CD4-positive, alpha-beta memory T cell (primary cell): Measurements from ENCODE around the gene TIMM22. TPM values are rescaled to one million over a fixed set of nuclear protein-coding genes. Genes with fewer than 3 reads are reported as not detected.
A peak's percentile ranks its signal among the peaks of the same experiment; 100 is the strongest.

Source experiments
- CTCF ChIA-PET: fragments of 350-600 bp; sonication (Branson Sonifier 250); formaldehyde crosslinking; loops from one replicate; lab custom pipeline; 2021; ENCODE audit warnings: inconsistent platforms; ENCODE audit not compliant: partially characterized antibody; lab: Charles Lee
- POLR2A ChIA-PET: fragments of 350-600 bp; sonication (Branson Sonifier 250); formaldehyde crosslinking; loops from one replicate; lab custom pipeline; 2021; ENCODE audit not compliant: partially characterized antibody; lab: Charles Lee
- DNase-seq, 5 donors: peaks; one replicate each; pipeline versions ENCODE4 v3.0.0 to v3.0.0-alpha.2; 2020 to 2022; ENCODE audit warnings: mixed read lengths in 1 of 5
- H3K27ac ChIP-seq: one replicate; pipeline ENCODE4 v1.7.0; 2013; ENCODE audit warnings: low read depth, low read length
- H3K27me3 ChIP-seq: 2 replicates; pipeline ENCODE4 v1.7.0; 2013; ENCODE audit warnings: mild to moderate bottlenecking, low read length, moderate library complexity; ENCODE audit not compliant: insufficient read depth
- H3K36me3 ChIP-seq: 2 replicates; pipeline ENCODE4 v1.7.0; 2013; ENCODE audit warnings: mild to moderate bottlenecking, low read length, moderate library complexity; ENCODE audit not compliant: insufficient read depth
- H3K4me1 ChIP-seq: 2 replicates; pipeline ENCODE4 v1.7.0; 2013; ENCODE audit warnings: mild to moderate bottlenecking, low read length, moderate library complexity; ENCODE audit not compliant: insufficient read depth
- H3K4me3 ChIP-seq, 2 donors: one replicate each; pipeline ENCODE4 v1.7.0; 2013; ENCODE audit warnings: low read length in 2 of 2, mild to moderate bottlenecking in 1 of 2
- H3K9me3 ChIP-seq, 2 donors: one replicate each; pipeline ENCODE4 v1.7.0; 2013; ENCODE audit warnings: low read length in 2 of 2, control low read depth in 1 of 2; ENCODE audit not compliant: control insufficient read depth in 1 of 2
- H3K27ac Mint-ChIP-seq, 7 donors: one replicate each; pipeline ENCODE4 v1.8.0; 2020 to 2021; ENCODE audit warnings: mixed read lengths in 7 of 7, mild to moderate bottlenecking in 6 of 7, inconsistent platforms in 3 of 7, moderate library complexity in 3 of 7
- H3K27me3 Mint-ChIP-seq, 2 donors: one replicate each; pipeline ENCODE4 v1.8.0; 2020 to 2021; ENCODE audit warnings: mixed read lengths in 2 of 2
- H3K36me3 Mint-ChIP-seq, 2 donors: one replicate each; pipeline ENCODE4 v1.8.0; 2020 to 2021; ENCODE audit warnings: mixed read lengths in 2 of 2, inconsistent platforms in 1 of 2, mild to moderate bottlenecking in 1 of 2
- H3K4me1 Mint-ChIP-seq, 4 donors: one replicate each; pipeline ENCODE4 v1.8.0; 2020 to 2021; ENCODE audit warnings: mixed read lengths in 4 of 4, mild to moderate bottlenecking in 1 of 4
- H3K4me3 Mint-ChIP-seq, 8 donors: one replicate each; pipeline ENCODE4 v1.8.0; 2020 to 2021; ENCODE audit warnings: mixed read lengths in 8 of 8, mild to moderate bottlenecking in 7 of 8, moderate library complexity in 6 of 8, inconsistent platforms in 3 of 8
- H3K9me3 Mint-ChIP-seq, 8 donors: one replicate each; pipeline ENCODE4 v1.8.0; 2020 to 2021; ENCODE audit warnings: mixed read lengths in 8 of 8, mild to moderate bottlenecking in 5 of 8, inconsistent platforms in 3 of 8, moderate library complexity in 1 of 8
- intact Hi-C: fragments of 100-400 bp; cut with micrococcal nuclease; formaldehyde crosslinking; loops from one replicate; pipeline ENCODE4 v1.15.1; 2023
- polyA plus RNA-seq, 2 donors: library from polyadenylated mRNA; unstranded; fragments of 300-500 nt; fragmentation: Illumina TruSeq; gene quantifications; one replicate each; pipeline ENCODE4 v1.2.3, GENCODE V29; 2021
- total RNA-seq, 2 experiments: library from RNA; stranded (reverse); gene quantifications; one replicate each; pipeline ENCODE4 v1.2.3, GENCODE V29; 2021

The TIMM22 gene
- total and polyA plus RNA-seq, 4 experiments from 2014 or later, result 12.3 to 26.3 (median 18.1) TPM

- Histone ChIP-seq H3K27ac (no peak overlapping the region), H3K9me3 (no peaks in the 10 kb centered on the region), H3K4me3 (no peak overlapping the region), H3K4me1 (no peaks in the 10 kb centered on the region), H3K36me3 (peaks cover 6% of the 10 kb centered on the region), H3K27me3 (no peaks in the 10 kb centered on the region)
- Mint-ChIP-seq H3K27ac (no peak overlapping the region), H3K4me3 (no peak overlapping the region), H3K9me3 (no peaks in the 10 kb centered on the region), H3K4me1 (no peaks in the 10 kb centered on the region), H3K36me3 (peaks cover 5 to 11% of the 10 kb centered on the region in 2 donors), H3K27me3 (no peaks in the 10 kb centered on the region)
- ChIA-PET CTCF (no interaction called here), POLR2A (no interaction called here)
- no peak for DNase-seq
- intact Hi-C loops, result no loop called here
Measured at GRCh38 chr17:1029922-1030644, 33.2 kb downstream of the TIMM22 start.

- intact Hi-C loops, result no loop called here
- Mint-ChIP-seq H3K9me3 (no peaks in the 10 kb centered on the region), H3K27ac (no peak overlapping the region), H3K4me1 (no peaks in the 10 kb centered on the region), H3K36me3 (peaks cover 0 to 9% of the 10 kb centered on the region in 2 donors), H3K4me3 (no peak overlapping the region), H3K27me3 (no peaks in the 10 kb centered on the region)
- ChIA-PET POLR2A (no interaction called here), CTCF (no interaction called here)
- Histone ChIP-seq H3K4me1 (no peaks in the 10 kb centered on the region), H3K27me3 (no peaks in the 10 kb centered on the region), H3K36me3 (peaks cover 6% of the 10 kb centered on the region), H3K9me3 (no peaks in the 10 kb centered on the region), H3K27ac (no peak overlapping the region), H3K4me3 (no peak overlapping the region)
- DNase-seq, result no peak
Measured at GRCh38 chr17:1030684-1031532, 34.0 kb downstream of the TIMM22 start.

- Histone ChIP-seq H3K9me3 (no peaks in the 10 kb centered on the region), H3K36me3 (peaks cover 6% of the 10 kb centered on the region), H3K27ac (no peak overlapping the region), H3K4me3 (no peak overlapping the region), H3K4me1 (no peaks in the 10 kb centered on the region), H3K27me3 (no peaks in the 10 kb centered on the region)
- Mint-ChIP-seq H3K27ac (no peak overlapping the region), H3K27me3 (no peaks in the 10 kb centered on the region), H3K4me1 (no peaks in the 10 kb centered on the region), H3K36me3 (peaks cover 0 to 9% of the 10 kb centered on the region in 2 donors), H3K9me3 (no peaks in the 10 kb centered on the region), H3K4me3 (no peak overlapping the region)
- ChIA-PET POLR2A (no interaction called here), CTCF (no interaction called here)
- intact Hi-C loops, result no loop called here
- no peak for DNase-seq
Measured at GRCh38 chr17:1031711-1032110, 34.8 kb downstream of the TIMM22 start.

- Histone ChIP-seq H3K9me3 (no peaks in the 10 kb centered on the region), H3K4me3 (no peak overlapping the region), H3K4me1 (no peaks in the 10 kb centered on the region), H3K27me3 (no peaks in the 10 kb centered on the region), H3K27ac (no peak overlapping the region), H3K36me3 (peaks cover 6% of the 10 kb centered on the region)
- H3K4me1 Mint-ChIP-seq, result no peaks in the 10 kb centered on the region
- no peak for DNase-seq
- H3K9me3 Mint-ChIP-seq, result no peaks in the 10 kb centered on the region
- intact Hi-C loops, result no loop called here
- ChIA-PET POLR2A (no interaction called here), CTCF (no interaction called here)
- peak overlapping the region in 1 of 7 donors; percentile 48 for H3K27ac Mint-ChIP-seq
- no peaks in the 10 kb centered on the region for H3K27me3 Mint-ChIP-seq
- H3K36me3 Mint-ChIP-seq, result peaks cover 0 to 9% of the 10 kb centered on the region in 2 donors
- H3K4me3 Mint-ChIP-seq, result no peak overlapping the region
Measured at GRCh38 chr17:1032391-1032790, 35.5 kb downstream of the TIMM22 start.

- CTCF ChIA-PET, result interaction anchor here (1.3 kb wide), 1 partner anchor 23 kb away, joined by 4 read pairs; no protein-coding TSS in a partner anchor
- Mint-ChIP-seq H3K4me1 (no peaks in the 10 kb centered on the region), H3K9me3 (no peaks in the 10 kb centered on the region), H3K4me3 (no peak overlapping the region), H3K27ac (peak overlapping the region in 2 of 7 donors; percentile 24 to 65), H3K36me3 (peaks cover 0 to 7% of the 10 kb centered on the region in 2 donors), H3K27me3 (no peaks in the 10 kb centered on the region)
- Histone ChIP-seq H3K4me1 (no peaks in the 10 kb centered on the region), H3K36me3 (peaks cover 6% of the 10 kb centered on the region), H3K27ac (no peak overlapping the region), H3K4me3 (no peak overlapping the region), H3K27me3 (no peaks in the 10 kb centered on the region), H3K9me3 (no peaks in the 10 kb centered on the region)
- intact Hi-C loops, result no loop called here
- no peak for DNase-seq
- POLR2A ChIA-PET, result no interaction called here
Measured at GRCh38 chr17:1033503-1033902, 36.6 kb downstream of the TIMM22 start.

- CTCF ChIA-PET, result no interaction called here
- peaks cover 6% of the 10 kb centered on the region for H3K36me3 ChIP-seq
- intact Hi-C loops, result no loop called here
- no peaks in the 10 kb centered on the region for H3K27me3 ChIP-seq
- H3K4me1 Mint-ChIP-seq, result no peaks in the 10 kb centered on the region
- peak overlapping the region in 2 of 7 donors; percentile 12 to 43 for H3K27ac Mint-ChIP-seq
- no peak overlapping the region for H3K4me3 Mint-ChIP-seq
- H3K27me3 Mint-ChIP-seq, result no peaks in the 10 kb centered on the region
- peaks cover 0 to 7% of the 10 kb centered on the region in 2 donors for H3K36me3 Mint-ChIP-seq
- H3K27ac ChIP-seq, result no peak overlapping the region
- H3K4me1 ChIP-seq, result no peaks in the 10 kb centered on the region
- no peaks in the 10 kb centered on the region for H3K9me3 Mint-ChIP-seq
- POLR2A ChIA-PET, result no interaction called here
- H3K9me3 ChIP-seq, result no peaks in the 10 kb centered on the region
- H3K4me3 ChIP-seq, result no peak overlapping the region
- DNase-seq, result no peak
Measured at GRCh38 chr17:1034652-1035210, 37.8 kb downstream of the TIMM22 start.

GRCh38 chr17:1035546-1036170, 38.7 kb downstream of the TIMM22 start:
- ChIA-PET POLR2A (no interaction called here), CTCF (no interaction called here)
- Histone ChIP-seq H3K4me1 (no peaks in the 10 kb centered on the region), H3K4me3 (no peak overlapping the region), H3K9me3 (no peaks in the 10 kb centered on the region), H3K27me3 (no peaks in the 10 kb centered on the region), H3K36me3 (peaks cover 6% of the 10 kb centered on the region), H3K27ac (no peak overlapping the region)
- no peak for DNase-seq
- intact Hi-C loops, result no loop called here
- Mint-ChIP-seq H3K9me3 (no peaks in the 10 kb centered on the region), H3K4me1 (no peaks in the 10 kb centered on the region), H3K4me3 (no peak overlapping the region), H3K36me3 (peaks cover 0 to 7% of the 10 kb centered on the region in 2 donors), H3K27ac (no peak overlapping the region), H3K27me3 (no peaks in the 10 kb centered on the region)
